Measurements from ENCODE around the gene MYMX. TPM values are rescaled to one million over a fixed set of nuclear protein-coding genes. Genes with fewer than 3 reads are reported as not detected.

Gene MYMX
- polyA plus RNA-seq, 1 experiment = not detected

DNA sequence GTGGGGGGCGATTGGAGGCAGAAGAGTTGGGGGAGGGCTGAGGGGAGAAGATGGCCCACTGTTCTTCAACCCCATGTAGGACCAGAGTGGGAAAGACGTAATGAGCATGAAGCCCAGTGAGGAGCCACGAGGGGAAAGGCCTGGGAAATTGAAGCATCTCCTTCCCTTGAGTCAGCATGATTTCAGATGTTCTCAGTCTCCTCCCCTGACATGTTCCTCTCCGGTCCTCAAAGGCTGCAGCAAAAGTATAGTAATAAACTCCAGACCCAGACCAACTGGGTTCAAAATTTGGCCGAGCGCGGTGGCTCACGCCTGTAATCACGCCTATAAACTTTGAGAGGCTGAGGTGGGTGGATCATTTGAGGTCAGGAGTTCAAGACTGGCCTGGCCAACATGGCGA is 50.5 kb downstream of the MYMX start:
- Histone ChIP-seq H3K9me3 (ENCODE audit: control insufficient read depth, insufficient read depth, low read length) (no peaks in the 10 kb centered on the region; the same call in 1 of the 2 replicates), H3K4me3 (ENCODE audit: low read depth, low read length) (no peak overlapping the region), H3K27me3 (ENCODE audit: control insufficient read depth, insufficient read depth, low read length) (peaks cover 37% of the 10 kb centered on the region), H3K27ac (ENCODE audit: low read depth, low read length) (no peak overlapping the region)
- DNase-seq (ENCODE audit: low read depth, low spot score) = no peak
- ChIA-PET CTCF (interaction anchor here (0.6 to 6.0 kb wide), 13 partner anchors 9 to 1123 kb away, joined by 3 to 93 read pairs (median 5); partner anchors contain the start of genes AARS2, CDC5L, SLC35B2 and SPATS1), POLR2A (no interaction called here)
- TF ChIP-seq, protein P1, sequence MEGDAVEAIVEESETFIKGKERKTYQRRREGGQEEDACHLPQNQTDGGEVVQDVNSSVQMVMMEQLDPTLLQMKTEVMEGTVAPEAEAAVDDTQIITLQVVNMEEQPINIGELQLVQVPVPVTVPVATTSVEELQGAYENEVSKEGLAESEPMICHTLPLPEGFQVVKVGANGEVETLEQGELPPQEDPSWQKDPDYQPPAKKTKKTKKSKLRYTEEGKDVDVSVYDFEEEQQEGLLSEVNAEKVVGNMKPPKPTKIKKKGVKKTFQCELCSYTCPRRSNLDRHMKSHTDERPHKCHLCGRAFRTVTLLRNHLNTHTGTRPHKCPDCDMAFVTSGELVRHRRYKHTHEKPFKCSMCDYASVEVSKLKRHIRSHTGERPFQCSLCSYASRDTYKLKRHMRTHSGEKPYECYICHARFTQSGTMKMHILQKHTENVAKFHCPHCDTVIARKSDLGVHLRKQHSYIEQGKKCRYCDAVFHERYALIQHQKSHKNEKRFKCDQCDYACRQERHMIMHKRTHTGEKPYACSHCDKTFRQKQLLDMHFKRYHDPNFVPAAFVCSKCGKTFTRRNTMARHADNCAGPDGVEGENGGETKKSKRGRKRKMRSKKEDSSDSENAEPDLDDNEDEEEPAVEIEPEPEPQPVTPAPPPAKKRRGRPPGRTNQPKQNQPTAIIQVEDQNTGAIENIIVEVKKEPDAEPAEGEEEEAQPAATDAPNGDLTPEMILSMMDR (IDR thresholded peaks at IDR 0.05; ENCODE audit: low read depth, low read length) = no peak

Small RNA genes lying within 50 kb of the gene (small RNA-seq; reads per million reads assigned to genes)
- gene RN7SL811P (ENCODE audit: insufficient read length, low read depth) = not detected

Other genes with a start within 250 kb of the MYMX start
- gene MRPL14, start 89.5 kb upstream of the MYMX start, polyA plus RNA-seq (2011; rRNA removed) = 57.3 and 64.1 TPM in 2 replicates
- gene TMEM63B, start 89.4 kb upstream of the MYMX start, polyA plus RNA-seq (2011; rRNA removed) = 39.4 and 42.1 TPM in 2 replicates
- gene CAPN11, start 58.1 kb upstream of the MYMX start, polyA plus RNA-seq (2011; rRNA removed) = 0.04 and 0.09 TPM in 2 replicates
- 13.2 and 14.9 TPM in 2 replicates for gene SLC29A1, start 6.7 kb downstream of the MYMX start, polyA plus RNA-seq (2011; rRNA removed)
- gene HSP90AB1, start 30.2 kb downstream of the MYMX start, polyA plus RNA-seq (2011; rRNA removed) = 792 and 943 TPM in 2 replicates
- 83.5 and 107 TPM in 2 replicates for gene SLC35B2, start 40.6 kb downstream of the MYMX start, polyA plus RNA-seq (2011; rRNA removed)
- gene NFKBIE, start 48.6 kb downstream of the MYMX start, polyA plus RNA-seq (2011; rRNA removed) = 13.7 and 17.0 TPM in 2 replicates
- not detected in 2 replicates for gene TMEM151B, start 53.5 kb downstream of the MYMX start, polyA plus RNA-seq (2011; rRNA removed)
- 5.8 and 6.2 TPM in 2 replicates for gene AARS2, start 96.4 kb downstream of the MYMX start, polyA plus RNA-seq (2011; rRNA removed)
- not detected in 2 replicates for gene SPATS1, start 125.7 kb downstream of the MYMX start, polyA plus RNA-seq (2011; rRNA removed)
- gene CDC5L, start 170.8 kb downstream of the MYMX start, polyA plus RNA-seq (2011; rRNA removed) = 14.5 and 22.4 TPM in 2 replicates

Data from AG04450 (cell line).